B cell (primary cell): Measurements from ENCODE around the gene PLXDC1. TPM values are rescaled to one million over a fixed set of nuclear protein-coding genes. Genes with fewer than 3 reads are reported as not detected.

Source experiments
- ATAC-seq: fragments of 200-7000 bp; cut with Tn5 transposase; one replicate; pipeline ENCODE4 v1.10.0; 2021; ENCODE audit warnings: low read depth, mild to moderate bottlenecking, moderate number of reproducible peaks, moderate library complexity
- CTCF ChIA-PET: fragments of 350-600 bp; sonication (Branson Sonifier 250); formaldehyde crosslinking; loops from one replicate; lab custom pipeline; 2021; ENCODE audit warnings: antibody characterized with exemption, inconsistent platforms; lab: Charles Lee
- POLR2A ChIA-PET: fragments of 350-600 bp; sonication (Branson Sonifier 250); formaldehyde crosslinking; loops from one replicate; lab custom pipeline; 2021; ENCODE audit warnings: antibody characterized with exemption; lab: Charles Lee
- DNase-seq: peaks from one replicate; pipeline ENCODE4 v3.0.0; 2013
- H2AFZ ChIP-seq: 2 replicates; pipeline ENCODE4 v1.6.1; 2012; ENCODE audit warnings: mild to moderate bottlenecking, low read depth, low read length; ENCODE audit not compliant: insufficient read depth, poor library complexity, severe bottlenecking
- H3K27ac ChIP-seq, 2 donors: 1 replicate in 1 of 2; 2 replicates in 1 of 2; pipeline ENCODE4 v1.5.1; 2012 to 2013; ENCODE audit warnings: low read length in 2 of 2, mild to moderate bottlenecking in 2 of 2, moderate library complexity in 1 of 2
- H3K27me3 ChIP-seq, 4 experiments: fragments of 200-600 bp in 1 of 4; sonication (generic) in 1 of 4; replicated peaks in 1 of 4; 1 replicate in 2 of 4; 2 replicates in 2 of 4; pipeline versions ENCODE4 v1.6.1 to v1.7.0; 2013 to 2016; ENCODE audit warnings: low read length in 3 of 4, mild to moderate bottlenecking in 2 of 4, mixed read lengths in 1 of 4, moderate library complexity in 1 of 4; ENCODE audit not compliant: insufficient read depth in 4 of 4, control insufficient read depth in 3 of 4; ENCODE audit errors: control extremely low read depth in 1 of 4
- H3K36me3 ChIP-seq, 2 experiments: replicated peaks in 1 of 2; 1 replicate in 1 of 2; 2 replicates in 1 of 2; pipeline versions ENCODE4 v1.6.1 to v1.7.1; 2013; ENCODE audit warnings: low read length in 1 of 2; ENCODE audit not compliant: insufficient read depth in 2 of 2, control insufficient read depth in 1 of 2; ENCODE audit errors: control extremely low read depth in 1 of 2, extremely low read depth in 1 of 2
- H3K4me1 ChIP-seq, 2 donors: fragments of 200-600 bp in 1 of 2; sonication (generic) in 1 of 2; 1 replicate in 1 of 2; 2 replicates in 1 of 2; pipeline versions ENCODE4 v1.5.1 to v1.6.1; 2013 to 2017; ENCODE audit warnings: low read length in 2 of 2; ENCODE audit not compliant: control insufficient read depth in 2 of 2, insufficient read depth in 2 of 2
- H3K4me2 ChIP-seq: replicated peaks from 2 replicates; pipeline ENCODE3; 2012; ENCODE audit warnings: mild to moderate bottlenecking, low read depth, low read length; ENCODE audit not compliant: poor library complexity, severe bottlenecking
- H3K4me3 ChIP-seq, 5 experiments: fragments of 200-600 bp in 1 of 5; sonication (generic) in 1 of 5; 1 replicate in 3 of 5; 2 replicates in 2 of 5; pipeline versions ENCODE4 v1.5.1 to v1.7.0; 2011 to 2016; ENCODE audit warnings: low read length in 4 of 5, mild to moderate bottlenecking in 4 of 5, low read depth in 2 of 5, control low read depth in 1 of 5, moderate library complexity in 1 of 5; ENCODE audit not compliant: insufficient read depth in 1 of 5; ENCODE audit errors: control extremely low read depth in 1 of 5, extremely low read depth in 1 of 5
- H3K79me2 ChIP-seq: fragments of 200-600 bp; sonication (generic); one replicate; pipeline ENCODE4 v1.6.0; 2016; ENCODE audit warnings: low read length; ENCODE audit not compliant: control insufficient read depth, insufficient read depth
- H3K9ac ChIP-seq: fragments of 200-600 bp; sonication (generic); 2 replicates; pipeline ENCODE4 v1.6.1; 2017; ENCODE audit warnings: mild to moderate bottlenecking, low read length, moderate library complexity
- H3K9me3 ChIP-seq, 3 donors: one replicate each; pipeline versions ENCODE4 v1.6.1 to v1.7.1; 2013; ENCODE audit warnings: low read length in 2 of 3; ENCODE audit not compliant: control insufficient read depth in 2 of 3, insufficient read depth in 1 of 3; ENCODE audit errors: control extremely low read depth in 1 of 3
- H4K20me1 ChIP-seq: 2 replicates; pipeline ENCODE4 v1.6.0; 2012; ENCODE audit warnings: mild to moderate bottlenecking, low read length; ENCODE audit not compliant: insufficient read depth, control insufficient read depth, poor library complexity, severe bottlenecking
- H3K27ac Mint-ChIP-seq: one replicate; pipeline ENCODE4 v1.8.0; 2021; ENCODE audit warnings: mixed read lengths
- H3K27me3 Mint-ChIP-seq: one replicate; pipeline ENCODE4 v1.8.0; 2021; ENCODE audit warnings: mixed read lengths
- H3K4me1 Mint-ChIP-seq: one replicate; pipeline ENCODE4 v1.8.0; 2021; ENCODE audit warnings: mixed read lengths
- H3K4me3 Mint-ChIP-seq: one replicate; pipeline ENCODE4 v1.8.0; 2021; ENCODE audit warnings: mixed read lengths
- H3K9me3 Mint-ChIP-seq: one replicate; pipeline ENCODE4 v1.8.0; 2022; ENCODE audit warnings: mixed read lengths; ENCODE audit not compliant: insufficient read depth
- CTCF ChIP-seq: fragments of 200-600 bp; IDR thresholded peaks from one replicate; pipeline ENCODE4 v1.8.0; 2022; ENCODE audit warnings: antibody characterized with exemption, mild to moderate bottlenecking
- EZH2 ChIP-seq: IDR thresholded peaks from 2 replicates; pipeline ENCODE4 v1.6.1; 2012; ENCODE audit warnings: borderline replicate concordance, low read depth, mild to moderate bottlenecking, moderate library complexity, low read length; ENCODE audit not compliant: insufficient read depth, poor library complexity, severe bottlenecking
- WGBS: methylation state at CpG from one replicate; pipeline ENCODE4 v1.1.5; 2013; ENCODE audit warnings: missing lambda C conversion rate; ENCODE audit not compliant: insufficient coverage; 5-methylcytosine and 5-hydroxymethylcytosine counted together
- intact Hi-C: fragments of 100-400 bp; cut with micrococcal nuclease; formaldehyde crosslinking; loops from one replicate; pipeline ENCODE4 v1.10.0; 2022
- polyA plus RNA-seq: library from polyadenylated mRNA; depleted of rRNA; stranded (reverse); fragments of >200 nt; gene quantifications from 2 replicates; pipeline ENCODE4 v1.2.3, GENCODE V29; 2012
- total RNA-seq, 2 donors: library from RNA; stranded (reverse); fragments of 120-200 nt in 1 of 2; gene quantifications; 1 replicate in 1 of 2; 2 replicates in 1 of 2; pipeline versions ENCODE4 v1.2.3 to v1.2.4, GENCODE V29; 2013 to 2022

The PLXDC1 gene
- total and polyA plus RNA-seq, 2 donors (not counting 1 experiment from before 2014, with no cell fraction given): 0.69 TPM; not detected in 1

DNA sequence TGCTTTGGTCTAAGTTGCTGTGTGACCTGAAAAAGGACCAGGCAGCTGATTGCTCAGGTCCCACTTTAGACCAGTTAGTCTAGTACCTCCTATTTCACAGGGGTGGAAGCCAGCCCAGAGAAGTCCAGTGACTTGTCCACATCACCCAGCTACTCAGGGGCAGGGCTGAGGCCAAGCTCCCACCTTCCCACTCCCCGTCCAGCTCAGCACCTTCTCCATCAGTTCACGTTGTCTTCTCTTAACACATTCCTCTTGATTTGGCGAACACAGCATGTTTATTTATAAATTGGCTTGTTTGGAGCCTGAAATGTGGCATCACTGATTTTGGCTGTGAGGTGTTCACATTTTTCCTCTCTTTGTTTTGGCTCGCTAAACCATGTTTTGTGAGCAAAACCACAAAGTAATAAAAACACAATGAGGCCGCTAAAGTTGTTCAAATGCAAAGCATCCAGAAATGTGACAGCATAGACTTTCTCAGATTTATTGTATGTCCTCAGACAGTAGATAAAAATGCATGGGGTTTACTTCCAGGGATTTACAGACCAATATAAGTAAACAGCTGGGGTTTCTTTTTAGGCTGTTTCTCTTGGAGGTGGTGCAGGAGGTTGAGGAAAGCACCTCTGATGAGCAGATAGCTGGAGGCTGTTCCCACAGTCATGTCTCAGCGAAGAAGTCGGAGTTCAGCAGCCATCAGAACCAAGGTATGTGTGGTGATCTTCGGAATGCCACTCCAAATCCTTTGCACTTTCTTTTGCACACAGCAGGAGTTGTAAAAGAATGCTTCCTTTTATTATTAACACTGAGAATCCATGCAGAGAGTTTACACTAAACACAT is 88.4 kb downstream of the PLXDC1 start:
- Histone ChIP-seq H3K9me3 (no peaks in the 10 kb centered on the region), H3K4me3 (no peak overlapping the region), H3K4me1 (no peaks in the 10 kb centered on the region), H3K79me2 (no peaks in the 10 kb centered on the region), H2AFZ (no peak overlapping the region), H3K4me2 (no peak overlapping the region), H3K9ac (no peak overlapping the region), H4K20me1 (no peaks in the 10 kb centered on the region), H3K27ac (no peak overlapping the region), H3K36me3 (no peaks in the 10 kb centered on the region), H3K27me3 (peaks cover 0 to 9% (median 0%) of the 10 kb centered on the region in 4 experiments)
- intact Hi-C loops: no loop called here
- Mint-ChIP-seq H3K9me3 (no peaks in the 10 kb centered on the region), H3K27ac (no peak overlapping the region), H3K27me3 (no peaks in the 10 kb centered on the region), H3K4me1 (no peaks in the 10 kb centered on the region), H3K4me3 (no peak overlapping the region)
- DNase-seq (no peak), ATAC-seq (no peak)
- no peak for TF ChIP-seq CTCF
- TF ChIP-seq EZH2: no peak
- CTCF ChIA-PET: interaction anchor here (1.4 to 2.1 kb wide), 2 partner anchors 90 to 102 kb away, joined by 5 to 8 read pairs; no protein-coding TSS in a partner anchor
- WGBS: no CpG with 5 or more reads among the region's 8 CpGs
- POLR2A ChIA-PET: no interaction called here

GRCh38 chr17:39058524-39058923 is 92.9 kb downstream of the PLXDC1 start:
- 44% methylated on average over 2 of the region's 5 CpGs for whole genome bisulfite sequencing
- H3K4me3 Mint-ChIP-seq: no peak overlapping the region
- intact Hi-C loops: no loop called here

More at GRCh38 chr17:39058524-39058923, 92.9 kb downstream of the PLXDC1 start:
- no peak overlapping the region for H3K9ac ChIP-seq
- no peak for DNase-seq
- H3K27me3 ChIP-seq: no peaks in the 10 kb centered on the region
- no peaks in the 10 kb centered on the region for H3K79me2 ChIP-seq
- no peak overlapping the region for H2AFZ ChIP-seq
- ChIA-PET POLR2A (no interaction called here), CTCF (interaction anchor here (1.2 to 2.2 kb wide), 2 partner anchors 76 to 186 kb away, joined by 3 to 7 read pairs; no protein-coding TSS in a partner anchor)
- H4K20me1 ChIP-seq: no peaks in the 10 kb centered on the region
- no peak for ATAC-seq
- peaks cover 8% of the 10 kb centered on the region for H3K4me1 Mint-ChIP-seq
- no peaks in the 10 kb centered on the region for H3K9me3 Mint-ChIP-seq
- no peak for TF ChIP-seq CTCF
- TF ChIP-seq EZH2: no peak
- no peaks in the 10 kb centered on the region for H3K9me3 ChIP-seq
- no peak overlapping the region for H3K27ac Mint-ChIP-seq
- no peak overlapping the region for H3K4me2 ChIP-seq
- H3K4me1 ChIP-seq: peaks cover 7 to 13% of the 10 kb centered on the region in 2 donors
- H3K27ac ChIP-seq: no peak overlapping the region
- H3K36me3 ChIP-seq: no peaks in the 10 kb centered on the region
- peaks cover 4% of the 10 kb centered on the region for H3K27me3 Mint-ChIP-seq
- H3K4me3 ChIP-seq: no peak overlapping the region
